SW480 (cell line): ENCODE measurements around the gene ADAMTS7.
"Not testable (repeated sequence)": the region's sequence is repeated elsewhere in the genome, so short reads cannot be mapped to it uniquely, and the experiment has no call there.

Experiments
- DNase-seq: peaks from one replicate; pipeline ENCODE4 v3.0.0-alpha.2; 2016; ENCODE audit warnings: low spot score

Gene ADAMTS7

GRCh38 chr15:78763796-78764241, 47.4 kb downstream of the ADAMTS7 start:
- no peak for DNase-seq

GRCh38 chr15:78762985-78763795, 48.1 kb downstream of the ADAMTS7 start:
- DNase-seq = no peak

- not testable (repeated sequence) for DNase-seq
Measured at GRCh38 chr15:78762386-78762961, 48.8 kb downstream of the ADAMTS7 start.

- DNase-seq = no peak
Measured at GRCh38 chr15:78761891-78762385, 49.3 kb downstream of the ADAMTS7 start.

- not testable (repeated sequence) for DNase-seq
Measured at GRCh38 chr15:78761475-78761874, 49.8 kb downstream of the ADAMTS7 start.

GRCh38 chr15:78761020-78761419, 50.2 kb downstream of the ADAMTS7 start:
- no peak for DNase-seq

- not testable (repeated sequence) for DNase-seq
Measured at GRCh38 chr15:78760091-78760882, 51.0 kb downstream of the ADAMTS7 start.

- not testable (repeated sequence) for DNase-seq
Measured at GRCh38 chr15:78759361-78759998, 51.8 kb downstream of the ADAMTS7 start.

GRCh38 chr15:78758486-78759200, 52.6 kb downstream of the ADAMTS7 start:
- DNase-seq = not testable (repeated sequence)

GRCh38 chr15:78758084-78758483, 53.2 kb downstream of the ADAMTS7 start:
- DNase-seq = not testable (repeated sequence)

- DNase-seq = no peak
Measured at GRCh38 chr15:78757636-78757905, 53.7 kb downstream of the ADAMTS7 start.

- not testable (repeated sequence) for DNase-seq
Measured at GRCh38 chr15:78756781-78757635, 54.3 kb downstream of the ADAMTS7 start.

- DNase-seq = not testable (repeated sequence)
Measured at GRCh38 chr15:78755900-78756591, 55.2 kb downstream of the ADAMTS7 start.

GRCh38 chr15:78754637-78755280, 56.5 kb downstream of the ADAMTS7 start:
- DNase-seq = not testable (repeated sequence)

- not testable (repeated sequence) for DNase-seq
Measured at GRCh38 chr15:78753751-78754535, 57.3 kb downstream of the ADAMTS7 start.

- DNase-seq = not testable (repeated sequence)
Measured at GRCh38 chr15:78753359-78753659, 58.0 kb downstream of the ADAMTS7 start.

GRCh38 chr15:78752492-78753358, 58.5 kb downstream of the ADAMTS7 start:
- DNase-seq = no peak

- no peak for DNase-seq
Measured at GRCh38 chr15:78751602-78751979, 59.7 kb downstream of the ADAMTS7 start.
